ENCODE measurements around the gene GPX7. TPM values are rescaled to one million over a fixed set of nuclear protein-coding genes. Genes with fewer than 3 reads are reported as not detected.

Gene GPX7
- 25.2 and 30.8 TPM in 2 replicates for total RNA-seq (2021)
- percentile 66 among the genes with signal in this experiment for Bru-seq, nascent RNA
- BruChase-seq, experiment 1, labeled RNA remaining after a 2-hour chase: percentile 54 among the genes with signal in this experiment
- BruChase-seq, experiment 2, labeled RNA remaining after a 6-hour chase: percentile 65 among the genes with signal in this experiment
- long read RNA-seq, transcript GPX7-201 (3 exons, 1,228 nt): major isoform, 34 of 41 reads
- long read RNA-seq, partial matches to known transcripts: 1 of 41 reads
- long read RNA-seq, other reads (novel, unspliced or antisense): 6 of 41 reads

DNA sequence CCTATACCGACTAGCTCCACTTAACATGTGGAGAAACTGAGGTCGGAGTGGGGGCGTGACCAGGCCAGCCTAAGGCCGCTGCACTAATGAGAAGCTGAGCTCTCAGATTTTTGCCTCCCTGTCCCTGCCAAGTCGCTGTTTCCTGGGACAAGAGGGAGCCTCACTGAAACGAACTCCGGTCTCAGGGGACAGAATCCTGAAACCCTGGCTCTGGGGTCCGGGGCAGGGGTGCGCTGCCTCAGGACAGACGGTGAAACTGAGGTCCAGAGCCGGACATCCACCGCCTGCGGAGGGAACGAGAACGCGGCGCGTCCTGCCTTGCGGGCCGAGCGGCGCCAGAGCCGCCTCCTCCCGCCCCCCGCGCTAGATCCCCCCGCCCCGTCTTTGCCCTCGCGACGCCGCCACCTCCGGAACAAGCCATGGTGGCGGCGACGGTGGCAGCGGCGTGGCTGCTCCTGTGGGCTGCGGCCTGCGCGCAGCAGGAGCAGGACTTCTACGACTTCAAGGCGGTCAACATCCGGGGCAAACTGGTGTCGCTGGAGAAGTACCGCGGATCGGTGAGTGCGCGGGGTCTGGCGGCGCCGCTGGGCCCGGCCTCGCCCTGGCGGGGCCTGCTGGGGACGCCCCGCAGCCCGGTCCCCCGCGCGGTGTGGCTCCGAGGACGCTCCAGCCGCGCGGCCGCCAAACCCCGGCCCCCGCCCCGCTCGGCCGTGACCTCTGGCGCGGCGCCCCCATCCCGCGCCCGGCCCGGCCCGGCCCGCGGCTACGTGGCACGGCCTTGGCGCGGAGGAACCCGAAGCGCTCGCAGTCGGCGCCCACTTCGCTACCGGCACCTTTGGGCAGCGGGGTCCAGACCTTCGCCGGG, at the start of gene GPX7:
GPX7 (plus strand) TSS at position 381 of the 865 bp plus-strand sequence; CDS start at position 420, 39 bp downstream.
- TF ChIP-seq EZH2 (IDR thresholded peaks at IDR 0.05; ENCODE audit: borderline replicate concordance, low read depth, low read length, poor library complexity, severe bottlenecking): no peak
- TF ChIP-seq, protein P1, sequence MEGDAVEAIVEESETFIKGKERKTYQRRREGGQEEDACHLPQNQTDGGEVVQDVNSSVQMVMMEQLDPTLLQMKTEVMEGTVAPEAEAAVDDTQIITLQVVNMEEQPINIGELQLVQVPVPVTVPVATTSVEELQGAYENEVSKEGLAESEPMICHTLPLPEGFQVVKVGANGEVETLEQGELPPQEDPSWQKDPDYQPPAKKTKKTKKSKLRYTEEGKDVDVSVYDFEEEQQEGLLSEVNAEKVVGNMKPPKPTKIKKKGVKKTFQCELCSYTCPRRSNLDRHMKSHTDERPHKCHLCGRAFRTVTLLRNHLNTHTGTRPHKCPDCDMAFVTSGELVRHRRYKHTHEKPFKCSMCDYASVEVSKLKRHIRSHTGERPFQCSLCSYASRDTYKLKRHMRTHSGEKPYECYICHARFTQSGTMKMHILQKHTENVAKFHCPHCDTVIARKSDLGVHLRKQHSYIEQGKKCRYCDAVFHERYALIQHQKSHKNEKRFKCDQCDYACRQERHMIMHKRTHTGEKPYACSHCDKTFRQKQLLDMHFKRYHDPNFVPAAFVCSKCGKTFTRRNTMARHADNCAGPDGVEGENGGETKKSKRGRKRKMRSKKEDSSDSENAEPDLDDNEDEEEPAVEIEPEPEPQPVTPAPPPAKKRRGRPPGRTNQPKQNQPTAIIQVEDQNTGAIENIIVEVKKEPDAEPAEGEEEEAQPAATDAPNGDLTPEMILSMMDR (conservative IDR thresholded peaks at IDR 0.05; ENCODE audit: low read depth, low read length): no peak
- peak within 1 kb of the TSS; percentile 71 for H3K27ac ChIP-seq (ENCODE audit: low read depth, low read length, poor library complexity, severe bottlenecking)
- peak within 1 kb of the TSS; percentile 61 for H3K4me3 ChIP-seq (ENCODE audit: low read depth, low read length, poor library complexity, severe bottlenecking)
- peaks cover 13% of the 10 kb centered on the region for H3K4me1 ChIP-seq (ENCODE audit: insufficient read depth, low read length, poor library complexity, severe bottlenecking)
- H3K27me3 ChIP-seq (replicated peaks; ENCODE audit: insufficient read depth, low read depth, low read length, poor library complexity): no peaks in the 10 kb centered on the region
- intact Hi-C loops (cut with micrococcal nuclease; ENCODE audit: unreplicated experiment): no loop called here
- ChIA-PET POLR2A (ENCODE audit: low non-redundant PET) (interaction anchor here (0.6 kb wide), 1 partner anchor 34 kb away, joined by 4 read pairs; no protein-coding TSS in a partner anchor), CTCF (no interaction called here)
- H3K36me3 ChIP-seq (ENCODE audit: insufficient read depth, low read length, poor library complexity, severe bottlenecking): no peaks in the 10 kb centered on the region
- DNase-seq (ENCODE audit: low spot score): peak; percentile 58
- no TSS peak for BruUV-seq (replicated peaks)
- no peaks in the 10 kb centered on the region for H3K9me3 ChIP-seq (ENCODE audit: low read depth, low read length, poor library complexity, severe bottlenecking)

DNA sequence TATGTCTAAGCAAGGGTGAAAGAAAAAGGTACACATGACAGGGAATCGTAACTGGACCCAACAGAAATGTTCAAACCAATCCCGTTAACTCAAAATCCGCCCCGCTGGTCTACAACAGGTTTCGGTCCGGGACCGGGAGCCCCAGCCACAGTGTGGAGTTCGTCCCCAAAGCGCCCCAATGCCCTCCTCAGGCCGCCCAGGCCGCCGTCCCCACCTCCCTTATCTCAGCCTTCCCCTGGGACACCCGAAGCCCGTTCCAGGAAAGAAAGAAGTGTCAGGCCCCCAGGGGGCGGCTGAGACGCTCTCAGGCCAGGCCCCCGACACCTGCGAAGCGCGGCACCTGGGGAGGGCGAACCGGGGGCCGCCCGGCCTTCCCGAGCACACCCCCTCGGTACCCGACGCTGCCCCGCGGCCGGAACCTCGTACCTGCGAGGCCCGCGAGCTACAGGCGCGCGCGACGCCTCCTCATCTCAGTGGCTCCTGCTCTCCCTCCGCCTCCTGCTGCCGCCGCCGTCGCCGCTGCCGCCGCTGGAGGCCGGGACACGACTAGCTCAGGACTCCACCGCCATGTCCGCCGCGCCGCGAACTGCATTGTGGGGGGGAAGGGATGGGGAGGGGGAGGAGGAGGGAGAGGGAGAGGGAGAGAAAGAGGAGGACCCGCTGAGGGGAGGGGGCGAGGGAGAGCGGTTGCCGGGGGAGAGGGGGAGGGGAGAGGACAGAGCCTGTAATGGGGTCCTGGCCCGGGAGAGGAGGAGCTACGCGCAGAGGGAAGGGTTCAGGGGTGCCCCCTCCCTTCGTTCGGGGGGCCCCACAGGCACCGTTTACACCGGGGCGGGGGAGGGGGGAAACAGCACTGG, 49.4 kb upstream of the GPX7 start, which contains the start of gene TUT4:
TUT4 (minus strand) TSS at position 588 of the 857 bp plus-strand sequence. CDS start 26,812 bp downstream, outside the sequence.
- Histone ChIP-seq H3K36me3 (ENCODE audit: insufficient read depth, low read length, poor library complexity, severe bottlenecking) (no peaks in the 10 kb centered on the region), H3K4me3 (ENCODE audit: low read depth, low read length, poor library complexity, severe bottlenecking) (peak within 1 kb of the TSS; percentile 96), H3K27ac (ENCODE audit: low read depth, low read length, poor library complexity, severe bottlenecking) (peak within 1 kb of the TSS; percentile 91), H3K9me3 (ENCODE audit: low read depth, low read length, poor library complexity, severe bottlenecking) (no peaks in the 10 kb centered on the region), H3K27me3 (replicated peaks; ENCODE audit: insufficient read depth, low read depth, low read length, poor library complexity) (no peaks in the 10 kb centered on the region), H3K4me1 (ENCODE audit: insufficient read depth, low read length, poor library complexity, severe bottlenecking) (peaks cover 13% of the 10 kb centered on the region)
- CTCF ChIA-PET: interaction anchor here (0.6 to 0.9 kb wide), 4 partner anchors 121 to 403 kb away, joined by 3 to 7 read pairs (median 5); no protein-coding TSS in a partner anchor
- BruUV-seq (replicated peaks): no TSS peak
- no peak for TF ChIP-seq EZH2 (IDR thresholded peaks at IDR 0.05; ENCODE audit: borderline replicate concordance, low read depth, low read length, poor library complexity, severe bottlenecking)
- TF ChIP-seq, protein P1 (conservative IDR thresholded peaks at IDR 0.05; ENCODE audit: low read depth, low read length): no peak
- peak; percentile 95 for DNase-seq (ENCODE audit: low spot score)
- intact Hi-C loops (cut with micrococcal nuclease; ENCODE audit: unreplicated experiment): loop anchor here (5.0 kb wide), 1 partner anchor 130 kb away; no protein-coding TSS in a partner anchor
- POLR2A ChIA-PET (ENCODE audit: low non-redundant PET): interaction anchor here (0.5 to 1.2 kb wide), 8 partner anchors 8 to 1583 kb away, joined by 3 to 10 read pairs (median 8); partner anchors contain the start of gene ORC1

Measured in A673 (cell line).